BJ (cell line): ENCODE results near the gene TC2N. TPM values are rescaled to one million over a fixed set of nuclear protein-coding genes. Genes with fewer than 3 reads are reported as not detected.
"Not testable (repeated sequence)": the region's sequence is repeated elsewhere in the genome, so short reads cannot be mapped to it uniquely, and the experiment has no call there.

ENCODE experiments used
- CTCF ChIA-PET: fragments of 350-600 bp; formaldehyde crosslinking; extraction: SDS; loops from one replicate; lab custom pipeline; 2021; ENCODE audit warnings: antibody characterized with exemption, inconsistent platforms; lab: Yijun Ruan, JAX
- POLR2A ChIA-PET: fragments of 300-600 bp; sonication (Branson Sonifier 250); formaldehyde crosslinking; extraction: SDS; loops from one replicate; lab custom pipeline; 2021; ENCODE audit warnings: antibody characterized with exemption; lab: Charles Lee
- DNase-seq: peaks from one replicate; pipeline ENCODE4 v3.0.0-alpha.2; 2011; ENCODE audit warnings: low read depth
- H3K27me3 ChIP-seq: 2 replicates; pipeline ENCODE4 v1.6.0; 2011; ENCODE audit warnings: low read length; ENCODE audit not compliant: control insufficient read depth, insufficient read depth
- H3K36me3 ChIP-seq: 2 replicates; pipeline ENCODE4 v1.5.1; 2011; ENCODE audit warnings: low read length; ENCODE audit not compliant: control insufficient read depth, insufficient read depth
- H3K4me3 ChIP-seq: 2 replicates; pipeline ENCODE4 v1.5.1; 2011; ENCODE audit warnings: low read depth, mild to moderate bottlenecking, control low read depth, low read length
- polyA plus RNA-seq: library from polyadenylated mRNA; depleted of rRNA; stranded (reverse); fragments of >200 nt; gene quantifications from 2 replicates; pipeline ENCODE4 v1.2.3, GENCODE V29; 2011
- TF ChIP-seq, protein P1 (sequence below): IDR thresholded peaks from 2 replicates; pipeline ENCODE4 v1.5.1; 2011; ENCODE audit warnings: low read depth, mild to moderate bottlenecking, control low read depth, inconsistent platforms, low read length, moderate library complexity; ENCODE audit not compliant: insufficient read depth

Gene TC2N
- polyA plus RNA-seq, 1 experiment, result 0.05 TPM

GRCh38 chr14:91854327-91854934 is 12.9 kb downstream of the TC2N start:
- Histone ChIP-seq H3K4me3 (no peak overlapping the region), H3K36me3 (no peaks in the 10 kb centered on the region), H3K27me3 (no peaks in the 10 kb centered on the region)
- TF ChIP-seq, protein P1, sequence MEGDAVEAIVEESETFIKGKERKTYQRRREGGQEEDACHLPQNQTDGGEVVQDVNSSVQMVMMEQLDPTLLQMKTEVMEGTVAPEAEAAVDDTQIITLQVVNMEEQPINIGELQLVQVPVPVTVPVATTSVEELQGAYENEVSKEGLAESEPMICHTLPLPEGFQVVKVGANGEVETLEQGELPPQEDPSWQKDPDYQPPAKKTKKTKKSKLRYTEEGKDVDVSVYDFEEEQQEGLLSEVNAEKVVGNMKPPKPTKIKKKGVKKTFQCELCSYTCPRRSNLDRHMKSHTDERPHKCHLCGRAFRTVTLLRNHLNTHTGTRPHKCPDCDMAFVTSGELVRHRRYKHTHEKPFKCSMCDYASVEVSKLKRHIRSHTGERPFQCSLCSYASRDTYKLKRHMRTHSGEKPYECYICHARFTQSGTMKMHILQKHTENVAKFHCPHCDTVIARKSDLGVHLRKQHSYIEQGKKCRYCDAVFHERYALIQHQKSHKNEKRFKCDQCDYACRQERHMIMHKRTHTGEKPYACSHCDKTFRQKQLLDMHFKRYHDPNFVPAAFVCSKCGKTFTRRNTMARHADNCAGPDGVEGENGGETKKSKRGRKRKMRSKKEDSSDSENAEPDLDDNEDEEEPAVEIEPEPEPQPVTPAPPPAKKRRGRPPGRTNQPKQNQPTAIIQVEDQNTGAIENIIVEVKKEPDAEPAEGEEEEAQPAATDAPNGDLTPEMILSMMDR, result no peak
- no peak for DNase-seq
- POLR2A ChIA-PET, result no interaction called here
- CTCF ChIA-PET, result interaction anchor here (0.7 to 1.1 kb wide), 3 partner anchors 12 to 531 kb away, joined by 3 to 4 read pairs (median 3); no protein-coding TSS in a partner anchor

GRCh38 chr14:91851563-91851962 is 15.8 kb downstream of the TC2N start:
- DNase-seq, result no peak
- Histone ChIP-seq H3K4me3 (no peak overlapping the region), H3K27me3 (no peaks in the 10 kb centered on the region), H3K36me3 (no peaks in the 10 kb centered on the region)
- POLR2A ChIA-PET, result no interaction called here
- TF ChIP-seq, protein P1, result no peak
- CTCF ChIA-PET, result interaction anchor here (1.0 kb wide), 1 partner anchor 53 kb away, joined by 3 read pairs; no protein-coding TSS in a partner anchor

- no peaks in the 10 kb centered on the region for H3K27me3 ChIP-seq
- no peaks in the 10 kb centered on the region for H3K36me3 ChIP-seq
- no peak for DNase-seq
- TF ChIP-seq, protein P1, result no peak
- H3K4me3 ChIP-seq, result no peak overlapping the region
- ChIA-PET CTCF (no interaction called here), POLR2A (no interaction called here)
Observed at GRCh38 chr14:91848504-91849001, 18.8 kb downstream of the TC2N start.

DNA sequence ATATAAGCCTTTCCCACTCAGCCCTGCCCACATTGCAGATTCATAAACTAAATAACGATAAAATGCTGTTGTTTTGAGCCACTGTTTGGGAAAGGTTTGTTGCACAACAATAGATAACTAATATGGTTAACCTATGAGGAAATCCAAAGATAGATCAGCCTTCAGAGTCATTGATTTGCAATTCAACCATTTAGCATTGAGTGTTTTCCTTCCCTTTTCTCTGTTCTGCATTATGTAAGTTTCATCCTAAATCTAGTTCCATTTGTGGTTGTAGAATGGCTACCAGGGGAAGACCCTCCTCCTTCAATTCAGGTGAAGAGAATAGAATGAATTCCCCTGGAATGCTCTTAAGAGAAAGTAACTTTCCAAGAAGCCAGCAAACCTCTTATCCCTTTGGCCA is 19.6 kb downstream of the TC2N start:
- CTCF ChIA-PET, result no interaction called here

GRCh38 chr14:91845652-91846051 is 21.7 kb downstream of the TC2N start:
- H3K27me3 ChIP-seq, result no peaks in the 10 kb centered on the region
- DNase-seq, result no peak
- ChIA-PET POLR2A (no interaction called here), CTCF (interaction anchor here (0.8 kb wide), 1 partner anchor 10 kb away, joined by 3 read pairs; no protein-coding TSS in a partner anchor)
- no peak overlapping the region for H3K4me3 ChIP-seq
- TF ChIP-seq, protein P1, result no peak
- no peaks in the 10 kb centered on the region for H3K36me3 ChIP-seq

More for the DNA sequence above, 19.6 kb downstream of the TC2N start:
- TF ChIP-seq, protein P1, result no peak
- Histone ChIP-seq H3K4me3 (no peak overlapping the region), H3K36me3 (no peaks in the 10 kb centered on the region), H3K27me3 (no peaks in the 10 kb centered on the region)
- DNase-seq, result no peak
- POLR2A ChIA-PET, result no interaction called here

GRCh38 chr14:91845056-91845455 is 22.3 kb downstream of the TC2N start:
- POLR2A ChIA-PET, H3K27me3 ChIP-seq, DNase-seq, H3K36me3 ChIP-seq, H3K4me3 ChIP-seq: not testable (repeated sequence)
- CTCF ChIA-PET, result interaction anchor here (0.8 kb wide), 1 partner anchor 9 kb away, joined by 3 read pairs; no protein-coding TSS in a partner anchor
